ENCODE data around the gene IQSEC2. TPM values are rescaled to one million over a fixed set of nuclear protein-coding genes. Genes with fewer than 3 reads are reported as not detected.

IQSEC2 gene
- total and polyA plus RNA-seq, 4 donors: 9.0 to 24.6 (median 17.4) TPM

DNA sequence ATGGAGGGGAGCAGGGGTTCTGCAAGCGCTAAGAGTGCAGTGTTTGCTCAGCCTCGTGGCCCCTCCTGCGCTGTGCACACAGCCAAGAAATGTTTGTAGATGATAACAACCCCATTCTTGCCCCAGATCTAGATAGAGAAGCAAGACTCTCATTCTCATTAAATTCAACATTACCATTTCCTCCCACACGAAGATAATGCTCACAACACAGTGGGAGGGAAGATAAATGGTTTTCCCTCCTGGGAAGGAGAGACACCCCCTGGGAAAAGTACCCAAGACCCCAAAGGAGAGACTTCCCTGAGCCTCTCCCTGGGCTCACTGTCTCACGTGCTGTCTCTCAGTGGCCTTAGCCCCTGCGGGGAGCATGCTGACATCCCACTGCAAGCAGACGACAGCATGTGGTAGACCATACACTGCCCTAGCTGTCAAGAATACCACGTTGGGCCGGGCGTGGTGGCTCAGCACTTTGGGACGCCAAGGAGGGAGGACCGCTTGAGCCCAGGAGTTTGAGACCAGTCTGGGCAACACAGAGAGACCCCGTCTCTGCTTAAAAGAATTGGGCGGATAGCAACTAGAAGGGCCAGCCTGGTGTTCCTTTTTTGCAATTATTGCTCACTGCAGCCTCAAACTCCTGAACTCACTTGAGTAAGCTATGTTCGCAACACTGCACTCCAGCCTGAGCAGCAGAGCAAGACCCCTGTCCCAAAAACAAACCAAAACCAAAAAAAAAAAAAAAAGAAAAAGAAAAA lies 34.9 kb upstream of the IQSEC2 start:
- WGBS, 2 donors: 64 to 83% methylated on average over 15 of the region's 15 CpGs
- ATAC-seq (ENCODE audit: insufficient read depth, low FRiP score) (no peak), DNase-seq (peak in 2 of 3 donors; percentile 17 to 47)
- H3K27ac ChIP-seq (ENCODE audit: low read depth in 1 of 2, low read length in 1 of 2): no peak overlapping the region
- no peak overlapping the region for H3K9ac ChIP-seq (ENCODE audit: insufficient read depth in 1 of 2, low read length in 2 of 2)
- TF ChIP-seq, protein P1, sequence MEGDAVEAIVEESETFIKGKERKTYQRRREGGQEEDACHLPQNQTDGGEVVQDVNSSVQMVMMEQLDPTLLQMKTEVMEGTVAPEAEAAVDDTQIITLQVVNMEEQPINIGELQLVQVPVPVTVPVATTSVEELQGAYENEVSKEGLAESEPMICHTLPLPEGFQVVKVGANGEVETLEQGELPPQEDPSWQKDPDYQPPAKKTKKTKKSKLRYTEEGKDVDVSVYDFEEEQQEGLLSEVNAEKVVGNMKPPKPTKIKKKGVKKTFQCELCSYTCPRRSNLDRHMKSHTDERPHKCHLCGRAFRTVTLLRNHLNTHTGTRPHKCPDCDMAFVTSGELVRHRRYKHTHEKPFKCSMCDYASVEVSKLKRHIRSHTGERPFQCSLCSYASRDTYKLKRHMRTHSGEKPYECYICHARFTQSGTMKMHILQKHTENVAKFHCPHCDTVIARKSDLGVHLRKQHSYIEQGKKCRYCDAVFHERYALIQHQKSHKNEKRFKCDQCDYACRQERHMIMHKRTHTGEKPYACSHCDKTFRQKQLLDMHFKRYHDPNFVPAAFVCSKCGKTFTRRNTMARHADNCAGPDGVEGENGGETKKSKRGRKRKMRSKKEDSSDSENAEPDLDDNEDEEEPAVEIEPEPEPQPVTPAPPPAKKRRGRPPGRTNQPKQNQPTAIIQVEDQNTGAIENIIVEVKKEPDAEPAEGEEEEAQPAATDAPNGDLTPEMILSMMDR (IDR thresholded peaks at IDR 0.05; ENCODE audit: control extremely low read depth, extremely low read depth): no peak
- H3K4me1 ChIP-seq (ENCODE audit: control insufficient read depth in 5 of 5, insufficient read depth in 5 of 5, low read length in 5 of 5): peaks cover 0 to 18% (median 0%) of the 10 kb centered on the region in 5 donors
- peaks cover 0 to 3% (median 0%) of the 10 kb centered on the region in 4 donors for H3K9me3 ChIP-seq (ENCODE audit: control insufficient read depth in 4 of 4, insufficient read depth in 3 of 4, low read length in 3 of 4)
- peaks cover 0 to 39% (median 32%) of the 10 kb centered on the region in 3 donors for H3K27me3 ChIP-seq (ENCODE audit: control insufficient read depth in 3 of 3, insufficient read depth in 3 of 3, low read length in 2 of 3)
- no peaks in the 10 kb centered on the region for H3K36me3 ChIP-seq (ENCODE audit: control insufficient read depth in 4 of 4, insufficient read depth in 4 of 4, low read length in 4 of 4)
- H3K4me3 ChIP-seq: no peak overlapping the region

DNA sequence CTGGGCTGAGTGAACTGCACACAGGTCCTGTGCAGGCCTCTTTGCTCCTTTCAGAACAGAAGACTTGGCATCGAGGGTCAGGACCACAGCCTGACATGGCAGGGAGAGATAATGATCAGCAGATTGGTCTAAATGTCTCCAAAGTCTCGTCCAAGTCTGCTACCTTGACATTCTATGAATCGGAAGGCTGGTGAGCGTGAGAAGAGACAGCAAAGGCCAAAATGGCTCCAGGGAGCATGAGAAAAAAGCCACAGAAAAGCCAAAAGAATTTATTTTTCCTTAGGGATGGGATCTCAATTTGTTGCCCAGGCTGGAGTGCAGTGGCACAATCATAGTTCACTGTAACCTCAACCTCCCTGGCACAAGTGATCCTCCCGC lies 32.3 kb upstream of the IQSEC2 start:
- TF ChIP-seq, protein P1 (IDR thresholded peaks at IDR 0.05; ENCODE audit: control extremely low read depth, extremely low read depth): no peak
- Histone ChIP-seq H3K4me1 (ENCODE audit: control insufficient read depth in 5 of 5, insufficient read depth in 5 of 5, low read length in 5 of 5) (peaks cover 0 to 10% (median 0%) of the 10 kb centered on the region in 5 donors), H3K4me3 (no peak overlapping the region), H3K27me3 (ENCODE audit: control insufficient read depth in 3 of 3, insufficient read depth in 3 of 3, low read length in 2 of 3) (peaks cover 0 to 27% (median 19%) of the 10 kb centered on the region in 3 donors), H3K27ac (ENCODE audit: low read depth in 1 of 2, low read length in 1 of 2) (no peak overlapping the region), H3K36me3 (ENCODE audit: control insufficient read depth in 4 of 4, insufficient read depth in 4 of 4, low read length in 4 of 4) (no peaks in the 10 kb centered on the region), H3K9ac (ENCODE audit: insufficient read depth in 1 of 2, low read length in 2 of 2) (no peak overlapping the region), H3K9me3 (ENCODE audit: control insufficient read depth in 4 of 4, insufficient read depth in 3 of 4, low read length in 3 of 4) (no peaks in the 10 kb centered on the region)
- 49 to 60% methylated on average over 5 of the region's 5 CpGs for whole genome bisulfite sequencing, 2 donors
- ATAC-seq (ENCODE audit: insufficient read depth, low FRiP score): no peak
- no peak for DNase-seq

DNA sequence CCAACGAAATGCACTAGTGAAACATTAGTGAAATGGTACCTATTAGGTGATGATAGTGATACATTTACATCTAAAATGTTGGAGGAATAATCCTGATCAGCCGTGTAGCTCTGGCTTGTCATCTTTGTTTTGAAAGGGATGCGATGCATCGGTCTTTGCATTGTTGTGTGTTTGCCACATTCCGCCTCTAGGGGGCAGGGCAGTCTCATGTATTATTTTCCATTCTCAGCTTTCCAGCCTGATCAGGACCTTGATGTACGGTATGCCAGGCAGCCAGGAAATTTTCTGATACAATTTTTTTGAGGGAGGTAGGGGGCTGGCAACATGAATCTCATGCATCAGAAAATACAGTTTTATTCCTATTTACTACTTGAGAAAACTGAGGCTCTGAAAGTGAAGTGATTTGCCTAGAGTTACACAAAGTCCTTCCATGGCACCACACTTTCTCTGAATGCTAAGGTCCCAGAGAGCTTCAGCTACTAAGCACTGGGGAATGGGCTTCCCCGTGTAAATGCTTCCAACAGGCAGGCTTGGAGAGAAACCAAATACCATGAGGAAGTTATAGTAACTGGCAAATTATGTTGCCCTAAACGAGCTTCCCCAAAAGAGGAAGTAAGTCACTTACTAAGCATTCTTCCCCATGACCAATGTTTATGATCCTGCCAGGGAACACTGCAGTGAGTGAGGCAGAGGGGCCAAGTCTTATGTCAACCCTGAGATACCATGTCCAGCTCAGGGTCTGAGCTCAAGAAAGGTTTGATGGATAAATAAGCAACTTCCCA lies 31.8 kb upstream of the IQSEC2 start:
- peak; percentile 63 to 74 (median 73) for DNase-seq
- peak; percentile 80 for ATAC-seq (ENCODE audit: insufficient read depth, low FRiP score)
- H3K27me3 ChIP-seq (ENCODE audit: control insufficient read depth in 3 of 3, insufficient read depth in 3 of 3, low read length in 2 of 3): peaks cover 0 to 24% (median 15%) of the 10 kb centered on the region in 3 donors
- no peak overlapping the region for H3K4me3 ChIP-seq
- no peak overlapping the region for H3K27ac ChIP-seq (ENCODE audit: low read depth in 1 of 2, low read length in 1 of 2)
- peaks cover 0 to 10% (median 0%) of the 10 kb centered on the region in 5 donors for H3K4me1 ChIP-seq (ENCODE audit: control insufficient read depth in 5 of 5, insufficient read depth in 5 of 5, low read length in 5 of 5)
- TF ChIP-seq, protein P1 (IDR thresholded peaks at IDR 0.05; ENCODE audit: control extremely low read depth, extremely low read depth): peak; percentile 71
- no peaks in the 10 kb centered on the region for H3K36me3 ChIP-seq (ENCODE audit: control insufficient read depth in 4 of 4, insufficient read depth in 4 of 4, low read length in 4 of 4)
- no peaks in the 10 kb centered on the region for H3K9me3 ChIP-seq (ENCODE audit: control insufficient read depth in 4 of 4, insufficient read depth in 3 of 4, low read length in 3 of 4)
- WGBS, 2 donors: 3 to 6% methylated on average over 8 of the region's 8 CpGs
- H3K9ac ChIP-seq (ENCODE audit: insufficient read depth in 1 of 2, low read length in 2 of 2): no peak overlapping the region
